HG02571 (cell line): Measurements from ENCODE around the gene TIMM17A.

ENCODE experiments used
- ATAC-seq: cut with Tn5 transposase; IDR thresholded peaks from one replicate; pipeline ENCODE4 v1.9.1; 2021; ENCODE audit warnings: mild to moderate bottlenecking, moderate library complexity; ENCODE audit not compliant: unreplicated experiment

Gene TIMM17A

GRCh38 chr1:201955009-201955728, at the start of gene TIMM17A:
Gene TIMM17A (plus strand): TSS chr1:201955503. CDS start chr1:201955527, 24 bp downstream.
- ATAC-seq: peak; percentile 100

- no peak for ATAC-seq
Observed at GRCh38 chr1:201906336-201906735, 49.0 kb upstream of the TIMM17A start.

- no peak for ATAC-seq
Observed at GRCh38 chr1:201907621-201908020, 47.7 kb upstream of the TIMM17A start.

GRCh38 chr1:201911826-201912571, 43.3 kb upstream of the TIMM17A start:
- no peak for ATAC-seq

GRCh38 chr1:201912832-201913231, 42.5 kb upstream of the TIMM17A start:
- ATAC-seq: no peak

- no peak for ATAC-seq
Observed at GRCh38 chr1:201914456-201915235, 40.7 kb upstream of the TIMM17A start.

GRCh38 chr1:201916649-201917249, 38.6 kb upstream of the TIMM17A start:
- ATAC-seq: no peak

GRCh38 chr1:201917362-201918033, 37.8 kb upstream of the TIMM17A start:
- no peak for ATAC-seq

- ATAC-seq: no peak
Observed at GRCh38 chr1:201918343-201918742, 37.0 kb upstream of the TIMM17A start.

- no peak for ATAC-seq
Observed at GRCh38 chr1:201921952-201922558, 33.2 kb upstream of the TIMM17A start.

GRCh38 chr1:201925301-201925567, 30.1 kb upstream of the TIMM17A start:
- ATAC-seq: no peak

GRCh38 chr1:201925981-201926645, 29.2 kb upstream of the TIMM17A start:
- no peak for ATAC-seq

GRCh38 chr1:201928266-201928665, 27.0 kb upstream of the TIMM17A start:
- no peak for ATAC-seq

GRCh38 chr1:201930137-201930536, 25.2 kb upstream of the TIMM17A start:
- no peak for ATAC-seq

GRCh38 chr1:201930803-201931202, 24.5 kb upstream of the TIMM17A start:
- no peak for ATAC-seq

- ATAC-seq: no peak
Observed at GRCh38 chr1:201933840-201934430, 21.4 kb upstream of the TIMM17A start.

GRCh38 chr1:201937624-201938213, 17.6 kb upstream of the TIMM17A start:
- ATAC-seq: no peak

GRCh38 chr1:201938440-201939035, 16.8 kb upstream of the TIMM17A start:
- ATAC-seq: no peak

GRCh38 chr1:201939148-201939547, 16.2 kb upstream of the TIMM17A start:
- ATAC-seq: no peak
